Measurements from ENCODE around the gene CPA1. TPM values are rescaled to one million over a fixed set of nuclear protein-coding genes. Genes with fewer than 3 reads are reported as not detected.

Gene CPA1
- total RNA-seq, 1 donor from 2014 or later: not detected

- DNase-seq (ENCODE audit: low read depth): no peak
- no peak overlapping the region for H3K4me3 ChIP-seq (ENCODE audit: low read depth, low read length)
- no peak for TF ChIP-seq CTCF (conservative IDR thresholded peaks at IDR 0.05; ENCODE audit: low read depth, low read length)
Observed at GRCh38 chr7:130341882-130342281, 38.4 kb upstream of the CPA1 start.

GRCh38 chr7:130342701-130343380 lies 37.5 kb upstream of the CPA1 start:
- TF ChIP-seq CTCF (conservative IDR thresholded peaks at IDR 0.05; ENCODE audit: low read depth, low read length): no peak
- DNase-seq (ENCODE audit: low read depth): no peak
- no peak overlapping the region for H3K4me3 ChIP-seq (ENCODE audit: low read depth, low read length)

- no peak for DNase-seq (ENCODE audit: low read depth)
- H3K4me3 ChIP-seq (ENCODE audit: low read depth, low read length): no peak within 1 kb of the TSS
- no peak for TF ChIP-seq CTCF (conservative IDR thresholded peaks at IDR 0.05; ENCODE audit: low read depth, low read length)
Observed at GRCh38 chr7:130344271-130344866, 35.9 kb upstream of the CPA1 start, which contains the start of gene CPA5. TSS of gene CPA5 (plus strand) at chr7:130344816. CDS start at chr7:130346486, 1,670 bp downstream.

GRCh38 chr7:130345136-130345535 lies 35.2 kb upstream of the CPA1 start:
- TF ChIP-seq CTCF (conservative IDR thresholded peaks at IDR 0.05; ENCODE audit: low read depth, low read length): no peak
- DNase-seq (ENCODE audit: low read depth): no peak
- H3K4me3 ChIP-seq (ENCODE audit: low read depth, low read length): no peak overlapping the region

GRCh38 chr7:130345725-130346124 lies 34.6 kb upstream of the CPA1 start:
- TF ChIP-seq CTCF (conservative IDR thresholded peaks at IDR 0.05; ENCODE audit: low read depth, low read length): no peak
- no peak for DNase-seq (ENCODE audit: low read depth)
- no peak overlapping the region for H3K4me3 ChIP-seq (ENCODE audit: low read depth, low read length)

GRCh38 chr7:130346177-130346905 lies 34.0 kb upstream of the CPA1 start:
- no peak overlapping the region for H3K4me3 ChIP-seq (ENCODE audit: low read depth, low read length)
- TF ChIP-seq CTCF (conservative IDR thresholded peaks at IDR 0.05; ENCODE audit: low read depth, low read length): no peak
- DNase-seq (ENCODE audit: low read depth): no peak

Data from epithelial cell of proximal tubule (primary cell).